Measurements from ENCODE around the gene CPS1.

CPS1 gene

DNA sequence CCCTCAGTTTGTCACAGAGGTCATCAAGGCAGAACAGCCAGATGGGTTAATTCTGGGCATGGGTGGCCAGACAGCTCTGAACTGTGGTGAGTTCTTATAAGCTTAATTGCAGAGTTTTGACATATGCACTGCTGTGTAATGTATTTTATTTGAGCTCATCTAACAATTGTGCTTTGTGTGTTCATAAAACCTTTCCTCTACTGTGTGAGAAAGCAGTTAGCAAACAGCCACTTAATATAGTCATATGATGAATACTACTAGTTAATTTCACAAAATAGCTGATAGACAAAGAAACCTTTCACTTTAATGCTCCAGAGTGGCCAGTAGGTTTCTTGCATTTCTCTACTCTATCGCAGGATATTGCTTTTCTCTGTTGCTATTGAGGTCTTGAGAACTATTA, 43.1 kb downstream of the CPS1 start:
- TF ChIP-seq, protein P1, sequence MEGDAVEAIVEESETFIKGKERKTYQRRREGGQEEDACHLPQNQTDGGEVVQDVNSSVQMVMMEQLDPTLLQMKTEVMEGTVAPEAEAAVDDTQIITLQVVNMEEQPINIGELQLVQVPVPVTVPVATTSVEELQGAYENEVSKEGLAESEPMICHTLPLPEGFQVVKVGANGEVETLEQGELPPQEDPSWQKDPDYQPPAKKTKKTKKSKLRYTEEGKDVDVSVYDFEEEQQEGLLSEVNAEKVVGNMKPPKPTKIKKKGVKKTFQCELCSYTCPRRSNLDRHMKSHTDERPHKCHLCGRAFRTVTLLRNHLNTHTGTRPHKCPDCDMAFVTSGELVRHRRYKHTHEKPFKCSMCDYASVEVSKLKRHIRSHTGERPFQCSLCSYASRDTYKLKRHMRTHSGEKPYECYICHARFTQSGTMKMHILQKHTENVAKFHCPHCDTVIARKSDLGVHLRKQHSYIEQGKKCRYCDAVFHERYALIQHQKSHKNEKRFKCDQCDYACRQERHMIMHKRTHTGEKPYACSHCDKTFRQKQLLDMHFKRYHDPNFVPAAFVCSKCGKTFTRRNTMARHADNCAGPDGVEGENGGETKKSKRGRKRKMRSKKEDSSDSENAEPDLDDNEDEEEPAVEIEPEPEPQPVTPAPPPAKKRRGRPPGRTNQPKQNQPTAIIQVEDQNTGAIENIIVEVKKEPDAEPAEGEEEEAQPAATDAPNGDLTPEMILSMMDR (IDR thresholded peaks at IDR 0.05; ENCODE audit: insufficient read depth, low read length, missing control alignments): no peak
- ChIA-PET CTCF (interaction anchor here (0.9 to 1.5 kb wide), 3 partner anchors 9 to 97 kb away, joined by 3 to 5 read pairs (median 4); no protein-coding TSS in a partner anchor), POLR2A (no interaction called here)
- no peak for DNase-seq (ENCODE audit: low read depth, low spot score)
- no peak overlapping the region for H3K4me3 ChIP-seq (ENCODE audit: low read depth, low read length)

DNA sequence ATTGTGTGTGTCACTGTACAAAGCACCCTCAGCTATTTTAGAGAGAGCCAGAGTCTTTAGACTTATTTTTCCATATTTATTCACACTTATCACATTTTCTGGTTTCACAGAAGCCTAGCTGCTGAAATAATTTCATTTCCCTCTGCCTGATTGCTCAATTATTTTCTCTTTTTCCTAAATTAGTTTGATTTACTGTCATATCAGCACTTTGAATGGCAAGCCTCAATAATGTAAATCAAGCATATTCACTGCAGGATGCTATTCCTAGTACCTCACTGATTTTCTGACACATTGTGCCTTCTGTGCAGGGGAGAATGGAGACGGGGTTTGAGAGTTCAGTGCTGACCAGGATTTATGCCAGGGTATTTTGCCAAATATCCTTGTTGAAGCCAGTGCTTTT, 48.3 kb downstream of the CPS1 start:
- TF ChIP-seq, protein P1 (IDR thresholded peaks at IDR 0.05; ENCODE audit: insufficient read depth, low read length, missing control alignments): no peak
- no peak overlapping the region for H3K4me3 ChIP-seq (ENCODE audit: low read depth, low read length)
- no peak for DNase-seq (ENCODE audit: low read depth, low spot score)
- CTCF ChIA-PET: no interaction called here
- POLR2A ChIA-PET: no interaction called here

DNA sequence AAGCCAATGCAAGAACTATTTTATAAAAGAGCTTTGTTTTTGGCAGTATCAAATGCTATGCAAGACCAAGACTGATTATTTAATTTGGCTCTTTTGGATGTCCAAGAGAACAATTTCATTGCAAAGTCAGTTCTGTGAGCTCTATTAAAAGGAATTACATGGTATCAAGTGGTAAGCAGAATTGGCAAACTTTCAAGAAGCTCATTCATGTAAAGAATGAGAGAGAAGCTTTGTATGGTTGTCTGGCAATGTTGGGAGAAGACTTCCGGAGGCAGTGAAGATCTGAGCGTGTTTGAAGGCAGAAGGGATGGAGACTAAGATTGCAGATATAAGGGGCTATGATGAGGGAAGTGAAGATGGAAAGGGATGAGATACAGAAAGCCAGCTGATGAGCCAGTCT, 49.6 kb downstream of the CPS1 start:
- H3K4me3 ChIP-seq (ENCODE audit: low read depth, low read length): no peak overlapping the region
- DNase-seq (ENCODE audit: low read depth, low spot score): no peak
- CTCF ChIA-PET: no interaction called here
- POLR2A ChIA-PET: no interaction called here
- TF ChIP-seq, protein P1 (IDR thresholded peaks at IDR 0.05; ENCODE audit: insufficient read depth, low read length, missing control alignments): no peak

DNA sequence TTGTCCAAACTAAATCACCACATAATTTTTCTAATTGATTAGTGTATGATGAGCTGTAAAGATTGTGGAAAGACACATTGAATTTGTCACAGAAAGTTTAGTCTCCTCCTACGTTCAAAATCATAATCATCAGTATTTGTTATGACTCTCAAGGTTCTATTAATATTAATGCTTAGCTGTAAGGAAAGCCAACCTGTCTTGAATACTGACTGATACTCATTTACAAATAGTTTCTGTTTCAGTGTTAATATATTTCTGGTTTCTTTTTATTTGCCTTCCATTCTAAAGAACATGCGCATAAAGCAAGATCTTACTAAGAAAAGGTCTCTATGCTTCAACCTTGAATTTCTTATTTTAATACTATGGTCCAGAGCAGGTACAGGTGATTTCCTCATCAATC, 55.1 kb downstream of the CPS1 start:
- TF ChIP-seq, protein P1 (IDR thresholded peaks at IDR 0.05; ENCODE audit: insufficient read depth, low read length, missing control alignments): no peak
- no peak for DNase-seq (ENCODE audit: low read depth, low spot score)
- POLR2A ChIA-PET: no interaction called here
- CTCF ChIA-PET: interaction anchor here (1.0 kb wide), 1 partner anchor 11 kb away, joined by 3 read pairs; no protein-coding TSS in a partner anchor
- no peak overlapping the region for H3K4me3 ChIP-seq (ENCODE audit: low read depth, low read length)

DNA sequence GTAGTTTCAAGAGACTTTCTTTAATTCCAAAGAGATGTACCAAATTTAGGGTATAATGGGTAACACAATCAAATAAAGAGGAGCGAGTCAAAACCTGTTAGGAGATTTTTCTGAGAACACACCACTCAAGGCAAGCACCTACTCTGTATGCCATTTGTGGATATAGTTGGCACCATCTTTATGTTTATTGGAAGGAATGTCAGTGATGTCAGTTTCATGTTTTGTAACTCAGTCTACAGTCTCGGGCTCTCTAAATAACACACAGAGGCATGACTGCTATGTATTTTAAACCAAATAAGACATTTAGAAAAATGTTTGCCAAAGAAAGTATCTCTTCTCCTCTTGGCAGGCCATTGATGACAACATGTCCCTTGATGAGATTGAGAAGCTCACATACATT, 59.7 kb downstream of the CPS1 start:
- ChIA-PET POLR2A (no interaction called here), CTCF (no interaction called here)
- no peak for DNase-seq (ENCODE audit: low read depth, low spot score)
- no peak overlapping the region for H3K4me3 ChIP-seq (ENCODE audit: low read depth, low read length)
- TF ChIP-seq, protein P1 (IDR thresholded peaks at IDR 0.05; ENCODE audit: insufficient read depth, low read length, missing control alignments): no peak

DNA sequence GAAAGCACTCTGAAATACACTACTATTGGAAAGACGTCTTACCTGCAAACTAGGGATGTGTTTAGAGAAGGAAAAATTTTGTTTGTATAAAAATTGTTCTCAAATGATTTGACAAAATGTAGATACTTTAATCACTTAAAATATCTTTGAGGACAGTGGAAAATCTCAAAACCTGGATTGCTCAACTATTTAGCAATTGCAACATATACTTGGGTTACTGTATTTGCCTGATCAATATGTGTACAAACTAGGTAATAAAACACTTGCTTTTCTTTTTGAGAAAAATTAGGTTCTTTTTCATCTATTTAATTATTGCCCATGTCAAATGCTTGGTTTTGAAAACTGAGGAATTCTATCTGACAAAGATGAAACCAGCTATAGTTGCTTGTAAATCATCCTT, 60.9 kb downstream of the CPS1 start:
- CTCF ChIA-PET: interaction anchor here (1.4 kb wide), 1 partner anchor 1950 kb away, joined by 3 read pairs; no protein-coding TSS in a partner anchor

More for the DNA sequence above, 60.9 kb downstream of the CPS1 start:
- POLR2A ChIA-PET: no interaction called here
- H3K4me3 ChIP-seq (ENCODE audit: low read depth, low read length): no peak overlapping the region
- DNase-seq (ENCODE audit: low read depth, low spot score): no peak
- TF ChIP-seq, protein P1 (IDR thresholded peaks at IDR 0.05; ENCODE audit: insufficient read depth, low read length, missing control alignments): no peak
